Neural progenitor cell (in vitro differentiated cells): Measurements from ENCODE around the gene PMEL. TPM values are rescaled to one million over a fixed set of nuclear protein-coding genes. Genes with fewer than 3 reads are reported as not detected.

Experiments
- DNase-seq: peaks from one replicate; pipeline ENCODE4 v3.0.0-alpha.2; 2016; ENCODE audit warnings: low spot score
- H2AFZ ChIP-seq: fragments of 200-600 bp; sonication (generic); replicated peaks from 2 replicates; pipeline ENCODE4 v1.6.1; 2016; ENCODE audit warnings: antibody characterized with exemption
- H3F3A ChIP-seq: fragments of 200-600 bp; sonication (generic); 2 replicates; pipeline ENCODE4 v1.6.1; 2016; ENCODE audit warnings: antibody characterized with exemption, low read depth
- H3K27ac ChIP-seq: fragments of 200-600 bp; sonication (generic); 2 replicates; pipeline ENCODE4 v1.5.1; 2016; ENCODE audit warnings: mild to moderate bottlenecking
- H3K27me3 ChIP-seq: fragments of 200-600 bp; sonication (generic); 2 replicates; pipeline ENCODE4 v1.6.1; 2016; ENCODE audit warnings: mild to moderate bottlenecking, moderate library complexity
- H3K36me3 ChIP-seq: fragments of 200-600 bp; sonication (generic); 2 replicates; pipeline ENCODE4 v1.5.1; 2016
- H3K4me1 ChIP-seq: fragments of 200-600 bp; sonication (generic); 2 replicates; pipeline ENCODE4 v1.6.1; 2016; ENCODE audit warnings: mixed run types
- H3K4me2 ChIP-seq: fragments of 200-600 bp; sonication (generic); 2 replicates; pipeline ENCODE4 v1.6.1; 2016
- H3K4me3 ChIP-seq: fragments of 200-600 bp; sonication (generic); 2 replicates; pipeline ENCODE4 v1.5.1; 2016
- H3K79me2 ChIP-seq: fragments of 200-600 bp; sonication (generic); 2 replicates; pipeline ENCODE4 v1.6.1; 2016; ENCODE audit warnings: low read depth
- H3K9ac ChIP-seq: fragments of 200-600 bp; sonication (generic); 2 replicates; pipeline ENCODE4 v1.6.1; 2016
- H3K9me3 ChIP-seq: fragments of 200-600 bp; sonication (generic); 2 replicates; pipeline ENCODE4 v1.5.1; 2016; ENCODE audit warnings: low read depth
- H4K20me1 ChIP-seq: fragments of 200-600 bp; sonication (generic); 2 replicates; pipeline ENCODE4 v1.6.1; 2016; ENCODE audit warnings: low read depth
- H3K27ac Mint-ChIP-seq: 3 replicates; pipeline ENCODE4 v1.8.0; 2021; ENCODE audit warnings: mixed read lengths
- H3K27me3 Mint-ChIP-seq: 2 replicates; pipeline ENCODE4 v1.8.0; 2022; ENCODE audit warnings: low read depth, mild to moderate bottlenecking, inconsistent platforms, moderate library complexity, mixed read lengths; ENCODE audit not compliant: insufficient read depth
- H3K36me3 Mint-ChIP-seq: 3 replicates; pipeline ENCODE4 v1.8.0; 2021; ENCODE audit warnings: mixed read lengths
- H3K4me1 Mint-ChIP-seq: 3 replicates; pipeline ENCODE4 v1.8.0; 2021; ENCODE audit warnings: mixed read lengths
- H3K4me3 Mint-ChIP-seq: 3 replicates; pipeline ENCODE4 v1.8.0; 2021; ENCODE audit warnings: mild to moderate bottlenecking, moderate library complexity, mixed read lengths
- H3K9me3 Mint-ChIP-seq: 3 replicates; pipeline ENCODE4 v1.8.0; 2020; ENCODE audit warnings: mixed read lengths
- EZH2 ChIP-seq: fragments of 200-600 bp; sonication (generic); IDR thresholded peaks from 2 replicates; pipeline ENCODE4 v1.6.1; 2017; ENCODE audit warnings: antibody characterized with exemption, mild to moderate bottlenecking, moderate library complexity
- EZH2phosphoT487 ChIP-seq: fragments of 200-600 bp; sonication (generic); IDR thresholded peaks from 2 replicates; pipeline ENCODE4 v1.6.1; 2017; ENCODE audit warnings: antibody characterized with exemption
- total RNA-seq: library from RNA; depleted of rRNA; stranded (reverse); fragments of >200 nt; gene quantifications from 2 replicates; pipeline ENCODE4 v1.2.3, GENCODE V29; 2015; ENCODE audit warnings: low replicate concordance
- TF ChIP-seq, protein P1 (sequence below): fragments of 200-600 bp; sonication (generic); IDR thresholded peaks from 2 replicates; pipeline ENCODE4 v1.5.1; 2017; ENCODE audit warnings: antibody characterized with exemption, mild to moderate bottlenecking

PMEL gene
- total RNA-seq, 1 donor from 2014 or later = 207 TPM

DNA sequence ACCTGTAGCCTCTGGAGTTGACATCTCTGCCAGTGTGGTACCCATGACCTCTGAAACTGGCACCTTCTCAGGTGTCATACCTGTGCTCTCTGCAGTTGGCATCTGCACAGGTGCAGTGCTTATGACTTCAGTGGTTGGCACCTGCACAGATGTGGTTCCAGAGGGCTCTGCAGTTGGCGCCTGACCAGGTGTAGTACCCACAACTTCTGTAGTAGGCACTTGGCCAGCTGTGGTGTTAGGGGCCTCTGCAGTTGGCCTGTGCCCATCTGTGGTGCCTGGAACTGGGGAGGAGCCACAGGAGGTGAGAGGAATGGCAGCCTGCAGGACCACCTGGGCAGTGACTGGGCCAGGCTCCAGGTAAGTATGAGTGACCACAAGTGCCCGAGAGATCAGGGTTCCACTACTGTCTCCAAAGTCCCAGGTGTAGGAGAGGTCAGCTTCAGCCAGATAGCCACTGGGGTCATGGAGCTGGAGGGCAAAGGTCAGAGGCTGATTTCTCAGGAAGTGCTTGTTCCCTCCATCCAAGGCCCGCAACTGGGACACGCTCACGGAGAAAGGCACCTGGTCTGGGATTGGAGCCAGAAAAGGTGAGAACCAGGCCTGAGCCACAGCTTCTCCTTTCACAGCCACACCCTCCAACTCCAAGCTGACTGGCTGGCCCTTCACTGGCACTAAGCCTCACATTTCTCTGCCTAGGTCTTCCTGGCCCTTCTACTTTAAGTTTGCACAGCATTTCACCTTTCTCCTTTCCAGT is 8.6 kb downstream of the PMEL start:
- Histone ChIP-seq H3K27ac (no peak overlapping the region), H3K4me1 (no peaks in the 10 kb centered on the region), H3K9ac (no peak overlapping the region), H3K27me3 (no peaks in the 10 kb centered on the region), H3K79me2 (no peaks in the 10 kb centered on the region), H3K4me3 (no peak overlapping the region), H4K20me1 (peaks cover 5% of the 10 kb centered on the region), H3K36me3 (no peaks in the 10 kb centered on the region), H2AFZ (no peak overlapping the region), H3K4me2 (no peak overlapping the region), H3K9me3 (no peaks in the 10 kb centered on the region), H3F3A (no peaks in the 10 kb centered on the region)
- TF ChIP-seq EZH2phosphoT487 = no peak
- TF ChIP-seq, protein P1, sequence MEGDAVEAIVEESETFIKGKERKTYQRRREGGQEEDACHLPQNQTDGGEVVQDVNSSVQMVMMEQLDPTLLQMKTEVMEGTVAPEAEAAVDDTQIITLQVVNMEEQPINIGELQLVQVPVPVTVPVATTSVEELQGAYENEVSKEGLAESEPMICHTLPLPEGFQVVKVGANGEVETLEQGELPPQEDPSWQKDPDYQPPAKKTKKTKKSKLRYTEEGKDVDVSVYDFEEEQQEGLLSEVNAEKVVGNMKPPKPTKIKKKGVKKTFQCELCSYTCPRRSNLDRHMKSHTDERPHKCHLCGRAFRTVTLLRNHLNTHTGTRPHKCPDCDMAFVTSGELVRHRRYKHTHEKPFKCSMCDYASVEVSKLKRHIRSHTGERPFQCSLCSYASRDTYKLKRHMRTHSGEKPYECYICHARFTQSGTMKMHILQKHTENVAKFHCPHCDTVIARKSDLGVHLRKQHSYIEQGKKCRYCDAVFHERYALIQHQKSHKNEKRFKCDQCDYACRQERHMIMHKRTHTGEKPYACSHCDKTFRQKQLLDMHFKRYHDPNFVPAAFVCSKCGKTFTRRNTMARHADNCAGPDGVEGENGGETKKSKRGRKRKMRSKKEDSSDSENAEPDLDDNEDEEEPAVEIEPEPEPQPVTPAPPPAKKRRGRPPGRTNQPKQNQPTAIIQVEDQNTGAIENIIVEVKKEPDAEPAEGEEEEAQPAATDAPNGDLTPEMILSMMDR = no peak
- Mint-ChIP-seq H3K4me3 (no peak overlapping the region), H3K4me1 (no peaks in the 10 kb centered on the region), H3K27ac (no peak overlapping the region), H3K27me3 (peaks cover 4% of the 10 kb centered on the region), H3K36me3 (no peaks in the 10 kb centered on the region), H3K9me3 (no peaks in the 10 kb centered on the region)
- no peak for DNase-seq

DNA sequence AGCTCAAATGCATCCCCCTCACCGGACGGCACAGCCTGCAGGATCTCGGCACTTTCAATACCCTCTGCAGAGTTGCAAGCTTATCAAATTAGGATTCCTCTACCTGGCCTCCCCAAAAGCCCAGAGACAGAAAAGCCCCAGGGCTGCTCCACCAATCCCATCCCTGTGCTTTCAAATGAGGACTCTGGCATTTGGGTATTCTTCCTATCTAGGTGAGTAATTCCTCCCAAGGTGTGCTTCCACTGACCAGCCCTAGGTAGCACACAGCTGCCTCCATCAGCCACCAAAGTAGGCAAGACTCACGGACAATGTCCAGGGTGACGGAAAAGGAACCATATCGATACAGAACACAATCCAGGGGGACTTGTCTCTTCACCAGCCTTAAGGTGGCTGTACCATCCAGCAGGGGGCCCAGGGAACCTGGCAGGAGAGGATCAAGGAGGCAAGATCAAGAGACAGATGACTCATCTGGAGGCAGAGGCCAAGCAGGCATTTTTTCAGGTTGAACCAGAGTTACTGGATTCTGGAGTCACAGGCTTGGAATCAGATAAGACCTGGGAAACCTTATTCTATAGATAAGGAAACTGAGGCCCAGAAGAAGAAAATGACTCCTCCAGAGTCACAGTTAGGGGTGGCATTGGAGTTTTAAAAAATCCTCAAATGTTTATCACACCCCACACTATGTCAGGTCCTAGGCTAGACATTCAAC is 9.9 kb downstream of the PMEL start:
- no peak overlapping the region for H3K9ac ChIP-seq
- DNase-seq = no peak
- H3K9me3 ChIP-seq = no peaks in the 10 kb centered on the region
- peaks cover 5% of the 10 kb centered on the region for H4K20me1 ChIP-seq
- H3K4me3 ChIP-seq = no peak overlapping the region
- no peaks in the 10 kb centered on the region for H3F3A ChIP-seq
- H3K27me3 ChIP-seq = no peaks in the 10 kb centered on the region
- H3K4me2 ChIP-seq = no peak overlapping the region
- H3K27me3 Mint-ChIP-seq = peaks cover 4% of the 10 kb centered on the region
- no peak for TF ChIP-seq EZH2phosphoT487
- no peak for TF ChIP-seq EZH2
- TF ChIP-seq, protein P1 = no peak
- H3K4me1 ChIP-seq = no peaks in the 10 kb centered on the region
- H3K9me3 Mint-ChIP-seq = no peaks in the 10 kb centered on the region
- H3K4me3 Mint-ChIP-seq = no peak overlapping the region
- no peaks in the 10 kb centered on the region for H3K36me3 ChIP-seq
- H3K27ac ChIP-seq = no peak overlapping the region
- H2AFZ ChIP-seq = no peak overlapping the region
- no peaks in the 10 kb centered on the region for H3K36me3 Mint-ChIP-seq
- no peak overlapping the region for H3K27ac Mint-ChIP-seq
- peaks cover 7% of the 10 kb centered on the region for H3K4me1 Mint-ChIP-seq
- H3K79me2 ChIP-seq = no peaks in the 10 kb centered on the region

DNA sequence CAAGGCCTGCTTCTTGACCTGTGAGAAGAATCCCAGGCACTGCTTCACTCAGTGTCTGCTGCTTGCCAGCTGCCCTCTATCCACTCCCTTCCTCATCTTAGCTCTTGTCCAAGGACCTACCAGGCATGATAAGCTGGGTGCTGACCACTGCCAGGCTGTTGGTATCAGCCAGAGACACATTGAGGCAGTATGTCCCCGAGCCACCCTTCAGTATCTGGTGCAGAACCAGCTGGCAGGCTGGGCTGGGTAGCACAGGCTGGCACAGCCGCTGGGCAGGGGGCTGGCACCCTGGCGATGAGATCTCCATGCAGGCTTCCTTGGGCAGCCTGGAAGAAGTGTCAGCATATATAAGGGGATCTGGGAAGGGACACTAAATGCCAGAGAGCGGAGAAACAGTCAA is 10.5 kb downstream of the PMEL start:
- no peaks in the 10 kb centered on the region for H3K36me3 Mint-ChIP-seq
- H3K36me3 ChIP-seq = no peaks in the 10 kb centered on the region
- no peak overlapping the region for H3K27ac Mint-ChIP-seq

More for the DNA sequence above, 10.5 kb downstream of the PMEL start:
- Mint-ChIP-seq H3K9me3 (no peaks in the 10 kb centered on the region), H3K27me3 (peaks cover 2% of the 10 kb centered on the region), H3K4me1 (peaks cover 7% of the 10 kb centered on the region), H3K4me3 (no peak overlapping the region)
- Histone ChIP-seq H3K27ac (no peak overlapping the region), H3K4me3 (no peak overlapping the region), H3K79me2 (no peaks in the 10 kb centered on the region), H3K9ac (no peak overlapping the region), H4K20me1 (peaks cover 5% of the 10 kb centered on the region), H3K4me2 (no peak overlapping the region), H3F3A (no peaks in the 10 kb centered on the region), H3K27me3 (no peaks in the 10 kb centered on the region), H3K9me3 (no peaks in the 10 kb centered on the region), H3K4me1 (no peaks in the 10 kb centered on the region), H2AFZ (no peak overlapping the region)
- TF ChIP-seq EZH2 = no peak
- no peak for TF ChIP-seq EZH2phosphoT487
- TF ChIP-seq, protein P1 = no peak
- DNase-seq = no peak
